GM12878 (cell line): Measurements from ENCODE around the gene MOAP1. TPM values are rescaled to one million over a fixed set of nuclear protein-coding genes. Genes with fewer than 3 reads are reported as not detected.

Experiments used
- CHD2 ChIP-seq: IDR thresholded peaks from 2 replicates; pipeline ENCODE4 v1.6.1; 2011; ENCODE audit warnings: low read depth, low read length, improper control_type of control experiment, borderline replicate concordance
- CREM ChIP-seq: IDR thresholded peaks from 2 replicates; pipeline ENCODE4 v1.6.1; 2014; ENCODE audit warnings: antibody characterized with exemption, low read depth
- FOXM1 ChIP-seq: IDR thresholded peaks from 2 replicates; pipeline ENCODE4 v1.6.1; 2012; ENCODE audit warnings: low read depth, mild to moderate bottlenecking, inconsistent platforms, low read length, moderate library complexity
- GABPA ChIP-seq: IDR thresholded peaks from 2 replicates; pipeline ENCODE4 v1.6.1; 2014; ENCODE audit warnings: antibody characterized with exemption, low read depth, mild to moderate bottlenecking, inconsistent platforms
- MYB ChIP-seq: fragments of 150-350 bp; IDR thresholded peaks from 2 replicates; pipeline ENCODE4 v1.6.1; 2014; ENCODE audit warnings: mild to moderate bottlenecking, low read depth, low read length, borderline replicate concordance
- NBN ChIP-seq: fragments of 450-650 bp; IDR thresholded peaks from 2 replicates; pipeline ENCODE4 v1.6.1; 2016
- NFYB ChIP-seq: IDR thresholded peaks from 2 replicates; pipeline ENCODE4 v1.6.1; 2011; ENCODE audit warnings: low read depth, mild to moderate bottlenecking, low read length, improper control_type of control experiment, moderate library complexity; ENCODE audit not compliant: insufficient read depth
- NRF1 ChIP-seq: conservative IDR thresholded peaks from 2 replicates; pipeline ENCODE4 v1.6.1; 2011; ENCODE audit warnings: mild to moderate bottlenecking, low read depth, low read length, improper control_type of control experiment
- POLR2A ChIP-seq: IDR thresholded peaks from 2 replicates; pipeline ENCODE4 v1.6.1; 2011; ENCODE audit warnings: low read depth, mild to moderate bottlenecking, low read length
- RELB ChIP-seq: fragments of 450-650 bp; IDR thresholded peaks from 2 replicates; pipeline ENCODE4 v1.6.1; 2017; ENCODE audit warnings: low read depth, mild to moderate bottlenecking, moderate library complexity
- SP1 ChIP-seq: IDR thresholded peaks from one replicate; pipeline ENCODE4 v1.6.1; 2011; ENCODE audit warnings: low read depth, low read length
- ZNF217 ChIP-seq: fragments of 450-650 bp; IDR thresholded peaks from 2 replicates; pipeline ENCODE4 v1.6.1; 2017; ENCODE audit warnings: antibody characterized with exemption, mild to moderate bottlenecking
- ZNF592 ChIP-seq: fragments of 450-650 bp; IDR thresholded peaks from 2 replicates; pipeline ENCODE4 v1.6.1; 2017; ENCODE audit warnings: mild to moderate bottlenecking, moderate library complexity
- ZZZ3 ChIP-seq: IDR thresholded peaks from 2 replicates; pipeline ENCODE4 v1.6.1; 2011; ENCODE audit warnings: low read depth; ENCODE audit not compliant: control insufficient read depth, insufficient read length
- polyA plus RNA-seq, 11 experiments: library from polyadenylated mRNA; depleted of rRNA in 4 of 11; unstranded in 6 of 11; stranded (reverse) in 5 of 11; fragments of >200 nt; fragmentation: Nextera tagmentation in 4 of 11; fragmentation: Illumina TruSeq in 1 of 11; extraction: Ambion mirVana in 4 of 11; extraction: Trizol in 1 of 11; gene quantifications; 1 replicate in 1 of 11; 2 replicates in 10 of 11; pipeline versions ENCODE4 v1.2.1 to v1.2.3, GENCODE V29; 2011 to 2016; ENCODE audit warnings: inconsistent platforms in 2 of 11, missing spikeins in 2 of 11, low read depth in 1 of 11
- total RNA-seq, 4 experiments: library from RNA; depleted of rRNA in 3 of 4; stranded (reverse); fragments of >200 nt in 3 of 4; fragmentation: Illumina TruSeq in 1 of 4; extraction: Trizol in 1 of 4; gene quantifications; 2 replicates each; pipeline versions ENCODE4 v1.2.1 to v1.2.3, GENCODE V29; 2013 to 2021
- TF ChIP-seq, protein P1 (sequence below): IDR thresholded peaks from 2 replicates; pipeline ENCODE4 v1.6.1; 2012; ENCODE audit warnings: improper control_type of control experiment, low read depth, low read length; ENCODE audit not compliant: insufficient replicate concordance
- TF ChIP-seq, protein P2 (sequence below): fragments of 450-650 bp; formaldehyde crosslinking; IDR thresholded peaks from 2 replicates; pipeline ENCODE4 v1.4.0; 2022; ENCODE audit warnings: mild to moderate bottlenecking, moderate library complexity

Gene MOAP1
- total and polyA plus RNA-seq, 10 of the 15 experiments (the other 5 are each of a cell fraction or from before 2014, with no cell fraction given), result 3.1 to 51.9 (median 11.4) TPM

DNA sequence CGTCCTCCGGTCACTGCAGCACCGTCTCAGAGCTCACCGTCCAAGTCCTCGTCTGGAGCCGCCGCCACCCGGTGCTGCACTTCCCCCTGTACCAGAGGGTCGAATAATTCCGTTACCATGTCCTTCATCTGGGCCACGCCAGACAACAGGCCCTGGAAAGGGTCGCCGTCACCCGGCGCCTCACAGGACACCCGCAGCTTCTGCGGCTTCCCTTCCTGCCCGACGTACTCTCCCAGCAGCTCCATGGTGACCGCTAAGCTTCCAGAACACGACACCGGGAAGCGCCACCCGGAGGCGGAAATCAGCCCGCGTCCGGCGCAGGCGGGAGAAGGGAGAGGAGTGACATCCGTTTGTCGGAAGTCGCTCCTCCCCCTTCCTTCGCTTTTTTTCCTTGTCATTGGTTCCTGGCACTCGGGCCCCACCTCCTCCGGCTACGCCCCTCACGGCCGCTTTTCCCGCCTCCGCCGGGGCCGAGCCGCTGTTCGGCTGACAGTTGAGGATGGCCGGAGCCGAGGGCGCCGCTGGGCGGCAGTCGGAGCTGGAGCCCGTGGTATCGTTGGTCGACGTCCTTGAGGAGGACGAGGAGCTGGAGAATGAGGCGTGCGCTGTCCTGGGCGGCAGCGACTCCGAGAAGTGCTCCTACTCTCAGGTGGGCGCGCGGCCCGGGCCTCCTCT, 22.2 kb upstream of the MOAP1 start, which contains the start of the genes GON7 and UBR7 (continued):
- TF ChIP-seq ZNF217 (no peak), POLR2A (peak; percentile 92), CHD2 (0 out of 2 replicates have a peak, but pooled peaks have one; percentile 54), NBN (0 out of 2 replicates have a peak, but pooled peaks have one; percentile 50), GABPA (peak; percentile 93), CREM (peak; percentile 89), SP1 (peak; percentile 36), NFYB (0 out of 2 replicates have a peak, but pooled peaks have one; percentile 24), NRF1 (peak; percentile 33; the same call in 1 of the 2 replicates), ZZZ3 (no peak), MYB (no peak), ZNF592 (no peak), FOXM1 (no peak), RELB (peak; percentile 90)
- TF ChIP-seq, protein P1, sequence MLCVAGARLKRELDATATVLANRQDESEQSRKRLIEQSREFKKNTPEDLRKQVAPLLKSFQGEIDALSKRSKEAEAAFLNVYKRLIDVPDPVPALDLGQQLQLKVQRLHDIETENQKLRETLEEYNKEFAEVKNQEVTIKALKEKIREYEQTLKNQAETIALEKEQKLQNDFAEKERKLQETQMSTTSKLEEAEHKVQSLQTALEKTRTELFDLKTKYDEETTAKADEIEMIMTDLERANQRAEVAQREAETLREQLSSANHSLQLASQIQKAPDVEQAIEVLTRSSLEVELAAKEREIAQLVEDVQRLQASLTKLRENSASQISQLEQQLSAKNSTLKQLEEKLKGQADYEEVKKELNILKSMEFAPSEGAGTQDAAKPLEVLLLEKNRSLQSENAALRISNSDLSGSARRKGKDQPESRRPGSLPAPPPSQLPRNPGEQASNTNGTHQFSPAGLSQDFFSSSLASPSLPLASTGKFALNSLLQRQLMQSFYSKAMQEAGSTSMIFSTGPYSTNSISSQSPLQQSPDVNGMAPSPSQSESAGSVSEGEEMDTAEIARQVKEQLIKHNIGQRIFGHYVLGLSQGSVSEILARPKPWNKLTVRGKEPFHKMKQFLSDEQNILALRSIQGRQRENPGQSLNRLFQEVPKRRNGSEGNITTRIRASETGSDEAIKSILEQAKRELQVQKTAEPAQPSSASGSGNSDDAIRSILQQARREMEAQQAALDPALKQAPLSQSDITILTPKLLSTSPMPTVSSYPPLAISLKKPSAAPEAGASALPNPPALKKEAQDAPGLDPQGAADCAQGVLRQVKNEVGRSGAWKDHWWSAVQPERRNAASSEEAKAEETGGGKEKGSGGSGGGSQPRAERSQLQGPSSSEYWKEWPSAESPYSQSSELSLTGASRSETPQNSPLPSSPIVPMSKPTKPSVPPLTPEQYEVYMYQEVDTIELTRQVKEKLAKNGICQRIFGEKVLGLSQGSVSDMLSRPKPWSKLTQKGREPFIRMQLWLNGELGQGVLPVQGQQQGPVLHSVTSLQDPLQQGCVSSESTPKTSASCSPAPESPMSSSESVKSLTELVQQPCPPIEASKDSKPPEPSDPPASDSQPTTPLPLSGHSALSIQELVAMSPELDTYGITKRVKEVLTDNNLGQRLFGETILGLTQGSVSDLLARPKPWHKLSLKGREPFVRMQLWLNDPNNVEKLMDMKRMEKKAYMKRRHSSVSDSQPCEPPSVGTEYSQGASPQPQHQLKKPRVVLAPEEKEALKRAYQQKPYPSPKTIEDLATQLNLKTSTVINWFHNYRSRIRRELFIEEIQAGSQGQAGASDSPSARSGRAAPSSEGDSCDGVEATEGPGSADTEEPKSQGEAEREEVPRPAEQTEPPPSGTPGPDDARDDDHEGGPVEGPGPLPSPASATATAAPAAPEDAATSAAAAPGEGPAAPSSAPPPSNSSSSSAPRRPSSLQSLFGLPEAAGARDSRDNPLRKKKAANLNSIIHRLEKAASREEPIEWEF, result no peak
- TF ChIP-seq, protein P2, sequence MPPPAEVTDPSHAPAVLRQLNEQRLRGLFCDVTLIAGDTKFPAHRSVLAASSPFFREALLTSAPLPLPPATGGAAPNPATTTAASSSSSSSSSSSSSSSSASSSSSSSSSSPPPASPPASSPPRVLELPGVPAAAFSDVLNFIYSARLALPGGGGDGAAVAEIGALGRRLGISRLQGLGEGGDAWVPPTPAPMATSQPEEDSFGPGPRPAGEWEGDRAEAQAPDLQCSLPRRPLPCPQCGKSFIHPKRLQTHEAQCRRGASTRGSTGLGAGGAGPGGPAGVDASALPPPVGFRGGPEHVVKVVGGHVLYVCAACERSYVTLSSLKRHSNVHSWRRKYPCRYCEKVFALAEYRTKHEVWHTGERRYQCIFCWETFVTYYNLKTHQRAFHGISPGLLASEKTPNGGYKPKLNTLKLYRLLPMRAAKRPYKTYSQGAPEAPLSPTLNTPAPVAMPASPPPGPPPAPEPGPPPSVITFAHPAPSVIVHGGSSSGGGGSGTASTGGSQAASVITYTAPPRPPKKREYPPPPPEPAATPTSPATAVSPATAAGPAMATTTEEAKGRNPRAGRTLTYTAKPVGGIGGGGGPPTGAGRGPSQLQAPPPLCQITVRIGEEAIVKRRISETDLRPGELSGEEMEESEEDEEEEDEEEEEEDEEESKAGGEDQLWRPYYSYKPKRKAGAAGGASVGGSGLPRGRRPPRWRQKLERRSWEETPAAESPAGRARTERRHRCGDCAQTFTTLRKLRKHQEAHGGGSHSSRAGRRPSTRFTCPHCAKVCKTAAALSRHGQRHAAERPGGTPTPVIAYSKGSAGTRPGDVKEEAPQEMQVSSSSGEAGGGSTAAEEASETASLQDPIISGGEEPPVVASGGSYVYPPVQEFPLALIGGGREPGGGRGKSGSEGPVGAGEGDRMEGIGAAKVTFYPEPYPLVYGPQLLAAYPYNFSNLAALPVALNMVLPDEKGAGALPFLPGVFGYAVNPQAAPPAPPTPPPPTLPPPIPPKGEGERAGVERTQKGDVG (CRISPR knock-in tag), result no peak
